HG03571 (cell line): ENCODE data around the gene SULT1A2.
A peak's percentile ranks its signal among the peaks of the same experiment; 100 is the strongest.
"Not testable (repeated sequence)": the region's sequence is repeated elsewhere in the genome, so short reads cannot be mapped to it uniquely, and the experiment has no call there.

Experiments
- ATAC-seq: cut with Tn5 transposase; IDR thresholded peaks from one replicate; pipeline ENCODE4 v1.9.1; 2021; ENCODE audit not compliant: unreplicated experiment

Gene SULT1A2

DNA sequence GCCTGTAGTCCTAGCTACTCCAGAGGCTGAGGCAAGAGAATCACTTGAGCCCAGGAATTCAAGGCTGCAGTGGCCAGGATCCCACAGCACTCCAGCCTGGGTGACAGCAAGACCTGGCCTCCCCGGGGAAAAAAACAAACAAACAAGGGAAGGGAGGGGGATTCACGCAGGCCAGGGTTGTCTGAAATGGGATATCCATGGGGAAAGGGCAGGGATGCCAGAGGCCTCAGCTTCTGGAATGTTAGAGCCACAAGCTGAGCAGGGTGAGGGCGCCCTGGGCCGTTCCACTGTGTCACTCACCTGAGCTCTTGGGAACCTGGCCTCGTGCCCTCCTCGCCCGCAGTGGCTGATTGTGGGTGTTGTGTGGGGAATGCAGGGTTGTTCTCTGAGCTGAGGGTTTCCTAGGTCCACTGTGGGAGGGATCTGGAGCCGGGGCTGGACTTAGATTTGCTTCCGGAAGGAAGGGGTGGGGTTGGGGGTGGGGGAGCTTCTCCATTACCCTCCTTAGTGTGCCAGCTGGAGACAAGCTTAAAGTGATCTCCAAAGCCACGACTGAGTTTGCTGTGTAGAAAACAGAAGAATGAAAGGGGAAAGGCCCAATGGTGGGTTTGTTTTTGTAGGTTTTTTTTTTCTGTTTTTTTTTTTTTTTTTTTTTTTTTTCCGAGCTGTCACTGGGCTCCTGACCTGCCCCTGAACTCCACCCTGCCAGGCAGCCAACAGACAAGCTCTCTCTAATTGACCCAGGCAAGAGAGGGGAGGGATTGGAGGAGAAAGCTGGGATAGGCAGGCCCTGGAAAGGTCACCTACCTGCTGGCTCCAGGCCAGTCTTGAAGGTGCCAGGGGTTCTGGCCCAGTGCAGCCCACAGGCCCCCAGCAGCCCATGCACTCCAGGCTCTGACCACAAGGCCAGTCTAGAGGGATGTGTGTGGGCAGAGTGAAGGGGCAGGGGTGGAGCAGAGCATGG lies 13.1 kb upstream of the SULT1A2 start, which contains the start of gene SULT1A1:
SULT1A1 (minus strand) TSS at position 414 of the 964 bp plus-strand sequence. CDS start 1,189 bp downstream, outside the sequence.
- no peak for ATAC-seq

DNA sequence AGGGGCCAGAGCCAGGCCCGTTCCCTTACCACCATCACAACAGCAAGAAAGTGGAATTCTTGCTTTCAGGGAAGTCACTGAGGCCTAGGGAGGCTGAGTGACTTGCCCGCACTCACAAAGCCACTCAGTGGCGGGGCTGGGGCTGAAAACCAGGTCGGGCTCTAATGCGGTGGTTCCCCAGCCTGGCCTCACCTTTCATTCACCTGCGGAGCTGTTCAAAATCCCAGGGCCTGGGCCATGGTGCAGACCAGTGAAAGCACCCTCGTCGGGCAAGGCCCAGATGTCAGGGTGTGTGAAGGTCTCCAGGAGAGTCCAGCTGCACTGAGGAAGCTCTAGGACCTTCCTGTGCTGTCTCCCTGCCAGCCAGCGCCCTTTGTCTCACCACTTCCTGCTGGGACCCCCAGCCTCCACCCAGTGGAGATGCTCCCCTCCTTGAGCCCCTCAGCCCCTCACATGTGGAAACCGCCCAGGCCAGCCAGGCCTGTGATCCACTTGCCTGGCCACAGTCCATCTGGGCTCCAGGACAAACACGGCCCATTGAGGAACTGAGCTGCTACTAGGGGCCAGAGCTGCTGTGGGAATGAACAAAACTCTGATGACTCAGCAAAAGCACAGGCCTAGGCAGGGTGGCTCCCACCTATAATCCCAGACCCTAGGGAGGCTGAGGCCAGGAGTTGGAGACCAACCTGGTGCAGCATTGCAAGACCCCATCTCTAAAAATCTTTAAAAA lies 12.2 kb upstream of the SULT1A2 start:
- not testable (repeated sequence) for ATAC-seq

DNA sequence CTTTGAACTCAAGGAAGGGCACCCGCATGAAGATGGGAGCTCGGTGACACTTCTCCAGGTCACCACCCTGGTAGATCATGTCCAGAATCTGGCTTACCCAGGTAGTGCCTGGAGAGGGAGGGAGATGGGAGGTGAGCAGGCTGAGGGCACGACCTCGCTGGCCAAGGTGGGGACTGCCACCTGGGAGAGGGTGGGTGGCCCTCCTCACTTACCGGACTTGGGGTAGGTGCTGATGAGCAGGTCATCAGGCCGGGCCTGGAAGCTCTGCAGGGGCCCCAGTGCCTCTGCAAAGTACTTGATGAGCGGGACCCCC lies 11.6 kb upstream of the SULT1A2 start:
- not testable (repeated sequence) for ATAC-seq

DNA sequence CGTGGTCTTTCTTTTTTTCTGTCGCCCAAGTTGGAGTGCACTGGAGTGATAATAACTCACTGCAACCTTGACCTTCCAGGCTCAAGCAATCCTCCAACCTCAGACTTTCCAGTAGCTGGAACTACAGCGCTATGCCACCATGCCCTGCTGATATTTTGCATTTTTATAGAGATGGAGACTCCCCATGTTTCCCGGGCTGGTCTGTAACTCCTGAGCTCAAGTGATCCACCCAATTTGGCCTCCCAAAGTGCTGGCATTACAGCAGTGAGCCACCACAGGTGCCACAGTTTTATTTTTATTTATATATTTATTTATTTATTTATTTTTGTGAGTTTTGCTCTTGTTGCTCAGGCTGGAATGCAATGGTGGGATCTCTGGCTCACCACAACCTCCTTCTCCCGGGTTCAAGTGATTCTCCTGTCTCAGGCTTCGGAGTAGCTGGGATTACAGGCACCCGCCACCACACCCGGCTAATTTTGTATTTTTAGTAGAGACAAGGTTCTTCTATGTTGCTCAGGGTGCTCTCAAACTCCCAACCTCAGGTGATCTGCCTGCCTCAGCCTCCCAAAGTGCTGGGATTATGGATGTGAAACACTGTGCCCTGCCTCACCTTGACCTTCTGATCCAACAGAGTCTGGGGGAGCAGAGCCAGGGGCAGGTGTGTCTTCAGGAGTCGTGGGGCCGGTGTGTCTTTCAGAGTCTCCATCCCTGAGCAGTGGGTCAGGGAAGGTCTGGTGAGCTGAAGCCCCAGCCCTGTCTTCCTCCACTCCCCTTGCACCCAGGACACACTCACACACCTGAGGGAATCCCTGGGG lies 11.0 kb upstream of the SULT1A2 start:
- ATAC-seq, result not testable (repeated sequence)

DNA sequence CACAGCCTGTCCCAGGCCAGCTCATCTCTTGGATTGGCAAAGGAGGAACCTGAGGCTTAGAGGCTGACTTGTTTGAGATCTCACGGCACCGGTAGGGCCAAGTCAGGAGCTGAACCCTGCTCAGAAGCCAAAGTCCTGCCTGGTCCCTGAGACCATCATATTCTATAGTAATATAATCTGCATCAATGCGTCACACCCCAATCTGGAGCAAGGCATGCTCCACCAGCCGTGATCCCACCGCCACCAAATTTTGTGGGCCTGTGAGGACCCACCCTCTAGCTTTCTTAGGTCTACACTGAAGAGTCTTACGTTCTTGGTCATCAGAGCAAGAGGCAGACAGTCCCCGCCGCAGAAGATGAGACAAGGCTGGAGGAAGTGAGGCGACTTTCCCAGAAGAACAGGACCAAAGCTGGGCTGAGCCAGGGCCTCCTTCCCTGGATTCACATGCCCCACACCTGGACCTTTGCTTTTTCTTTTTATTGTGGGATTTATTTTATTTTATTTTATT lies 10.3 kb upstream of the SULT1A2 start:
- ATAC-seq, result no peak

DNA sequence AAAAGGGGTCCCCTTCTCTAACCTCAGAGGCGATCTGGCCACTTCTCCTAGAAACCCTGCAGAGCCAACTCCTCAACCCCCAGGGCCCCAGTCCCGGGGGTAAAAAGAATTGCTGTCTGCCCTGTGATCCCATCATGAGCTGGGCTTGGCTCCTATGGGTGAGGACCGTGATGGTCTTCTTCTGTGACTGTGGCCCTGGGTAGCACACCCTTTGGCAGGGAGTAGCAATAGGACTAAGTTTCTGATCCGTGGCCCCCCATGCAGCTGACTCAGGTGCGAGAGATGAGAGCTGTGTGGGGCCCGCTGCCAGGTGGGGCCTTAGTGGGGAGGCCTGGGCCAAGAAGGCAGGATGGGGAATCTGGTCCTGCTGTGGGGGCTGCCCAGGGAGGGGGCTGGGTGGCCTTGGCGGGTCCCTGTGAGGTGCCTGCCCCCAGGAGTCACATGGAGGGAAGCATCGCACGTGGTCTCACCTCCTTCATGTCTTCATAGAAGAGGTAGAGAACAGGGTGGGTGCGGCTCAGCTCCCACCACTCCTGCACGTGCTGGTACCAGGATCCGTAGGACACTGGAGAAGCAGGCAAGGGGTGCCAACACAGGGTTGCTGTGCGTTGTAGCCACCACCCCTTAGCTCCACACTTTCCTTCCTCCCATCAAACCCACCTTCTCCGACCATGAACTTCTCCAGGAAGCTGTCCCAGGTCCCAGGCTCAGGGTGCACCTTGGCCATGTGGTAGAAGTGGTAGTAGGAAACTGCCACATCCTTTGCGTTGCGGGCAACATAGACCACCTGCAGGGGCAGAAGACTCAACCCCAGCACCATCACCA lies 9.7 kb upstream of the SULT1A2 start:
- ATAC-seq, result no peak

DNA sequence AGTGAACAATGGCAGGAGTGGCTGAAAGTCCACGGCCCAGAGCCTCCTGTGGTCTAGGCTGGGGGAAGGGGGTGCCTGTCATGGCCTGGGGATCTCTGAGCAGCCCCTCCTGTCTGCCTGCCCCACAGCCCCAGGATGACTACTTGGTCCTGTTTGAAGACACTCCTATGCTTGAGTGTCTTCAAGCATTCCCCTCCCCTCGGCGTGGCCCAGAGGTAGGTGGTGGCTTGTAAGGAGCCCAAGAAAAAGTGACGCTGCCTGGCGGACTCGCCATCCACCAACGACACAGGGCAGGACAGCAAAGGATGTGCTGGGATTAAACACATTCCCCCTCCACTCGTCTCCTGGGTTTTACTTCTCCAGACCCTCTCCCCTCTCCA lies 7.3 kb upstream of the SULT1A2 start:
- no peak for ATAC-seq

DNA sequence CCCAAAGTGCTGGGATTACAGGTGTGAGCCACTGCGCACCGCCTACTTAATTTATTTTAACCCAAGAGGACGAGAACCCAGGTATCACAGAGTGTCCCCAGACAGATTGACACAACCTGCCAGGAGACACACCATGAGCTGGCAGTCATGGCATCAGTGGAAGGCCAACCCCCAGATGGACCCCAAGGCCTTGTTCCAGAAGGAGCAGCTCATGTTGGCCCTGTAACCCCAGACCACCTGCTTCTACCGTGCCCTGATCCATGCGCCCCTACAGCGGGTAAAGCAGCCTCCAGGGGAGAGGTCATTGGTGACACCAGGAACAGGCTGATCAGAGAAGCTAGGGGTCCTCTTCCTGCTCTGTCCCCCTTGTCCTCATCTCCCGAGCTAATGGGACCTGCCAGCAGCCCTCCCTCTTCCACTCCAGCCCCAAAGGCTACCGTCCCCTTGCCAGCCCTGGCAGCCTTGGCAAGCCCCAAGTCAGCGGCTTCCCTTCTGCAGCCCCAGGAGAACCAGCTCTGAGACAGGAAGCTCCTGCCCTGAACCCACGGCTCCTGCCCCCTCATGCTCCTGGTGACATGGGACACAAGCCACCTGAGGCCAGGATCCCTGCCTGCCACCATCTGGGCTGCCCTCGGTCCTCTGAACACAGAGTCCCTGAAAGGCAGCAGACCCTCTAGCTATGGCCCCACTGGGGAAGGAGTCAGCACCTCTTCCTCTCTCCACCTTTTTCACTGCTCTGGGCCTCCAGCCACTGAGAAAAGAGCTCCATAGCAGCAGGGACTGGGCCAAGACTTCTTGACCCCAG lies 6.7 kb upstream of the SULT1A2 start:
- ATAC-seq, result no peak

DNA sequence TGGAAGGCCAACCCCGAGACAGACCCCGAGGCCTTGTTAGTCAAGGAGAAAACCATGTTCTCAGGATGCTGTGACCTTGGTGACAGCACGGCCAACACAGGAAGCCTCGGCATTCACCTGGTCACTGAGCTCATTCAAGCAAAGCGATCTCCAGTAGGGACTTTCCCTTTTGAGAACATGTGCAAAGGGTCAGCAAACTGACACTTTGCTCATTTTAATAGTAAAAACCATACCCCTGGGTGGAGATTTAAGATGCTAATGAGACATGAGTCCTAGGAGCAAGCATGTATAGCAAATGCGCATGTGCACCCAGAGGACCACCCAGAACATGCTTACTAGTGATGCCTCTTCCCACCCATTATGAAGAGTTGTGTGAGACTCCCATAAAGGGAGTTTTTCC lies 5.7 kb upstream of the SULT1A2 start:
- ATAC-seq, result no peak

DNA sequence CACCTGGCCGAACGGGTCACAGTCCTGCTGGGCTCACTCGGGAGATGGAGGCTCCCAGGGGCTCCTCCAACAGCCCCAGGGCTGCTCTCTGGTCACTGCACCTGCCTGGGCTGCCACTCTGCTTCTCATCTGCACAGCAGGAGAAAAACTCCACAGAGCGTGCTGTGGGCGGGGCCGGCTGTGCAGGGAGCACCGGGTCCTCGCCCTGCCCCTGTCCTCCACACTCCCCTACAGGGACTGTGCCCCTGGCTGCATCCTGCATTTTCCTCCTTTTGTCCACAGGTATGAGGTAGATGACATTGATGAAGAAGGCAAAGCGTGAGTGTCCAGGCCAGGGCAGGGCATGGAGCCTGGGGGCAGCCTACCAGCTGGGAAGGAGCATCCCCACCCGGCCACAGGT lies 5.2 kb upstream of the SULT1A2 start:
- ATAC-seq, result not testable (repeated sequence)

DNA sequence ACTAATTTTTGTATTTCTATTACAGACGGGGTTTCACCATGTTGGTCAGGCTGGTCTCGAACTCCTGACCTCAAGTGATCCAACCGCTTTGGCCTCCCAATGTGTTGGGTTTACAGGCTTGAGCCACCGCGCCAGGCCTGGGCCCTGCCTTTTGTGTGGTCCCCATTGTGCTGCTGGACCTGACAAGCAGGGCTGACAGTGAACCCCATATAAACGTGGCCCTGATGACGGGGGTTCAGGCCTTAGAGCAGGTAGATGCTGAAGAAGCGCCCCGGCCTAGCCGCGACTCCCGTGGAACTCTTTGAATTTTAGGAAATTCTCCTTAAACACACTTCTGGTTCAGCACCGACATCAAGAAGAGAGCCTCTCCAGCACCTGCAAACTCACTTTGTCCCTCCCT lies 4.7 kb upstream of the SULT1A2 start:
- ATAC-seq, result not testable (repeated sequence)

DNA sequence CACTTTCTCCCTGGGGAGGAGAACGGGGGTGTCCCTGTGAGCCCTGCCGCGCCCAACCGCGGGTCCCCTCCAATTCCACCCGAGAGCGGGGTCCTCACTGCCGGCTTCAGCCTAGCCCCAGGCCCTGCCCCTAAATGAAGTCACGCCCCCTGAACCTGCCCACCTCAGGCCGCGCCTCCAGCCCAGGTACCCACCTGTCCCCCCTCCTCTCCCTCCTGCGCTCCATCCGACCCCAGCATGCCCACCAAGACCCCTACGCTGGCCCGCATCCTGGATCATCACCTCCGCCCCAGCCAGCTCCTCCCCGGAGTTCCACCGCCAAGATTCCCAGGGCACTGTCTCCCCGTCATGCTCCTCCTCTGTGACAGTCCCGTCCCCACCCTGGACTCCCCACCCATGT lies 4.1 kb upstream of the SULT1A2 start:
- ATAC-seq, result not testable (repeated sequence)

DNA sequence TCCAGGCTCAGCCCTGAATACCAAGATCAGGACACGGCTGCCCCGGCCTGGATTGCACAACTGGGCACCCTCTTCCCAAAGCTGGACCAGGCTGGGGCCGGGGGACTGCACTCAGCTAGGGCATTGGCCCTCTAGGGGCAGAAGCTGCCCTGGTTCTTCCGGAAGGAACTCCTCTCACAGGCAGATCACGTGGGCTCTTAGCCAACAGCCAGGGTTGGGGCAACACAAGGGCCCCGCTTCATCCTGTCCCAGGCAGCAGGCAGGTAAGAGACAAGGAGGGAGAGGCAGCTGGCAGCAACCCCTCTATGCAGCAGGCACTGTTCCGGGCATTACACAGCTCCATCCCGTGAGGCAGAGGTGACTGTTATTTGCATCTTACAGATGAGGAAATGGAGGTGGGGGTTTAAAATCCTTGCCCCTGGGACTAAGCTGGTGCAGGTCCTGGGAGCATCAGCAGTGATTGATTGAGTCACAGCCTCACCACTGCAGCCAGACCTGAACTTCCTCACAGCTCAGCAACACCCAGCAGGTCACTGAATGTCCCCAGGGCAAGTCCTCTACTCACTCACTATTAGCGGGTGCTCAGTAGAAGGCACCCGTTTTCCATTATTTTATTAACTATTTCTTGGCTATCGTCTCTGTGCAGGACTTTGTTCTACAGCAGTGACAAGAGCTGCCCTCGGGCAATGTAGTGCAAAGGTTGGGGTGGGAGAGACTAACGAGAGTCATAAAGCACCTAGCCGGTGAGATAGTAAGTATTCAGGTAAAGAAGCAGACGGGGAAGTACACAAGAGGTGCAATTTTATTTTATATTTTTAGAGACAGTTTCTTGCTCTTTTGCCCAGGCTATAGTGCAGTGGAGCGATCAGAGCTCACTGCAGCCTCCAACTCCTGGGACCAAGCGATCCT lies 2.8 kb upstream of the SULT1A2 start:
- ATAC-seq, result peak; percentile 52

DNA sequence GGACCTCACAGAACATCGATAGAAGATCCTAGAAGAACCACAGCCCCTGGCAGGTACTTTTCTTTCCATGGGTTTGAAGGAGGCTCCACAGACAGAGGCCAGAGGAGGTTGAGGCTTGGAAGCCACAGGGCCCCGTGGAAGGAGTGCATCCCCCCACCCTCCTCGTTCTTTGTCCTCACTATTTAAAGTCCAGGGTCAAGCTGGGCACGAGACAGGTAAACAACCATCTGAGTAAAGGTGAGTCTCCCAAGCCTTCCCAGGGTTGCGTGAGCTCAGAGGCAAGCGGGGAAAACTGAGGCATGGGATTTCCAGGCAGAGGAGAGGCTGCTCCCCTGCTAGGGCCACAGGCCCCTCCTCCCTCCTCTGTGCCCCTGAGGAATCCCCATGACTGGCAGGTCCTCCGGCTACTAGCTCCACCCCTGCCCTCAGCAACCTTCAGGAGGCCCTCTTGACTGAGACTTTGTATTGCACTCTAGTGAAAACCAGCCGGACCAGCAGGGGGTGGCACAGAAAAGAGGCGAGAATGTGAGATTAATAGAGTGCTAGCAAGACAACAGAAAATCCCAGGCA lies 927 bp upstream of the SULT1A2 start:
- no peak for ATAC-seq

DNA sequence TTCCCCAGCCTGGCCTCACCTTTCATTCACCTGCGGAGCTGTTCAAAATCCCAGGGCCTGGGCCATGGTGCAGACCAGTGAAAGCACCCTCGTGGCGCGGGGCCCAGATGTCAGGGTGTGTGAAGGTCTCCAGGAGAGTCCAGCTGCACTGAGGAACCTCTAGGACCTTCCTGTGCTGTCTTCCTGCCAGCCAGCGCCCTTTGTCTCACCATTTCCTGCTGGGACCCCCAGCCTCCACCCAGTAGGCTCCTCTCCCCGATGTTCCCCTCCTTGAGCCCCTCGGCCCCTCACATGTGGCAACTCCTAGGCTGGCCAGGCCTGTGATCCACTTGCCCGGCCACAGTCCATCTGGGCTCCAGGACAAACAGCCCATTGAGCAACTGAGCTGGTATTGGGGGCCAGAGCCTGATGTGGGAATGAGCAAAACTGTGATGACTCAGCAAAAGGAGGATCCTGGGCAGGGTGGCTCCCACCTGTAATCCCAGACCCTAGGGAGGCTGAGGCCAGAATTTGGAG lies 677 bp downstream of the SULT1A2 start:
- no peak for ATAC-seq

DNA sequence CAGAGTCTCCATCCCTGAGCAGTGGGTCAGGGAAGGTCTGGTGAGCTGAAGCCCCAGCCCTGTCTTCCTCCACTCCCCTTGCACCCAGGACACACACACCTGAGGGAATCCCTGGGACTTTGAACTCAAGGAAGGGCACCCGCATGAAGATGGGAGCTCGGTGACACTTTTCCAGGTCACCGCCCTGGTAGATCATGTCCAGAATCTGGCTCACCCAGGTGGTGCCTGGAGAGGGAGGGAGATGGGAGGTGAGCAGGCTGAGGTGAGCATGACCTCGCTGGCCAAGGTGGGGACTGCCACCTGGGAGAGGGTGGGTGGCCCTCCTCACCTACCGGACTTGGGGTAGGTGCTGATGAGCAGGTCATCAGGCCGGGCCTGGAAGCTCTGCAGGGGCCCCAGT lies 1.4 kb downstream of the SULT1A2 start:
- ATAC-seq, result not testable (repeated sequence)

DNA sequence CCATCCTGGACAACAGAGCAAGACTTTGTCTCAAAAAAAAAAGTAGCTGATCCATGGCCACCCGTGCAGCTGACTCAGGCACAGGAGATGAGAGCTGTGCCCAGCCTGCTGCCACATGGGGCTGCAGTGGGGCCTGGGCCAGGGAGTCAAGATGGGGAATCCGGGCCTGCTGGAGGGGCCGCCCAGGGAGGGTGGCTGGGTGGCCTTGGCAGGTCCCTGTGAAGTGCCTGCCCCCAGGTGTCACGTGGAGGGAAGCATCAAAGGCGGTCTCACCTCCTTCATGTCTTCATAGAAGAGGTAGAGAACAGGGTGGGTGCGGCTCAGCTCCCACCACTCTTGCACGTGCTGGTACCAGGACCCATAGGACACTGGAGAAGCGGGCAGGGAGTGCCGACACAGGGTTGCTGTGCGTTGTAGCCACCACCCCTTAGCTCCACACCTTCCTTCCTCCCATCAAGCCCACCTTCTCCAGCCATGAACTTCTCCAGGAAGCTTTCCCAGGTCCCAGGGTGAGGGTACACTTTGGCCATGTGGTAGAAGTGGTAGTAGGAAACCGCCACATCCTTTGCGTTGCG lies 3.8 kb downstream of the SULT1A2 start:
- no peak for ATAC-seq
